ENCODE results near the gene C2orf80.
A peak's percentile ranks its signal among the peaks of the same experiment; 100 is the strongest.

The C2orf80 gene

GRCh38 chr2:208186893-208187292 is 2.9 kb downstream of the C2orf80 start:
- no peak for DNase-seq
- Histone ChIP-seq H3K79me1 (ENCODE audit: low read length) (no peaks in the 10 kb centered on the region), H3K27ac (ENCODE audit: low read depth, low read length) (no peak overlapping the region), H3K56ac (ENCODE audit: low read length) (no peak overlapping the region), H2AK5ac (ENCODE audit: low read length) (no peak overlapping the region), H3K36me3 (ENCODE audit: control insufficient read depth, insufficient read depth, low read length) (no peaks in the 10 kb centered on the region), H2BK120ac (ENCODE audit: low read depth, low read length) (no peak overlapping the region), H3K18ac (ENCODE audit: low read length) (peak overlapping the region; percentile 18), H3K9ac (ENCODE audit: low read length) (no peak overlapping the region), H3K4me1 (ENCODE audit: control insufficient read depth, low read depth, low read length) (peaks cover 5% of the 10 kb centered on the region), H3K23ac (ENCODE audit: low read length) (no peak overlapping the region), H3K27me3 (ENCODE audit: insufficient read depth, low read length, poor library complexity) (no peaks in the 10 kb centered on the region), H4K8ac (ENCODE audit: low read depth, low read length) (no peak overlapping the region), H4K5ac (ENCODE audit: low read length) (no peak overlapping the region), H3K4ac (ENCODE audit: low read depth, low read length) (no peak overlapping the region), H3K4me2 (ENCODE audit: low read length) (no peak overlapping the region), H2BK5ac (ENCODE audit: low read length) (no peak overlapping the region), H2BK15ac (replicated peaks; ENCODE audit: low read depth) (no peak overlapping the region), H3K79me2 (ENCODE audit: control insufficient read depth, insufficient read depth, low read length) (no peaks in the 10 kb centered on the region), H3K4me3 (ENCODE audit: low read length) (no peak overlapping the region)
- WGBS (ENCODE audit: extremely low coverage, insufficient coverage, low lambda C conversion rate): no CpG with 5 or more reads among the region's 2 CpGs

GRCh38 chr2:208186465-208186864 is 3.4 kb downstream of the C2orf80 start:
- Histone ChIP-seq H3K9ac (ENCODE audit: low read length) (no peak overlapping the region), H2BK120ac (ENCODE audit: low read depth, low read length) (no peak overlapping the region), H2BK5ac (ENCODE audit: low read length) (no peak overlapping the region), H3K4me3 (ENCODE audit: low read length) (no peak overlapping the region), H3K79me2 (ENCODE audit: control insufficient read depth, insufficient read depth, low read length) (no peaks in the 10 kb centered on the region), H4K8ac (ENCODE audit: low read depth, low read length) (no peak overlapping the region), H2AK5ac (ENCODE audit: low read length) (no peak overlapping the region), H3K4ac (ENCODE audit: low read depth, low read length) (no peak overlapping the region), H3K4me2 (ENCODE audit: low read length) (no peak overlapping the region), H2BK15ac (replicated peaks; ENCODE audit: low read depth) (no peak overlapping the region), H3K36me3 (ENCODE audit: control insufficient read depth, insufficient read depth, low read length) (no peaks in the 10 kb centered on the region), H4K5ac (ENCODE audit: low read length) (no peak overlapping the region), H3K27ac (ENCODE audit: low read depth, low read length) (no peak overlapping the region), H3K27me3 (ENCODE audit: insufficient read depth, low read length, poor library complexity) (no peaks in the 10 kb centered on the region), H3K56ac (ENCODE audit: low read length) (no peak overlapping the region), H3K23ac (ENCODE audit: low read length) (no peak overlapping the region), H3K79me1 (ENCODE audit: low read length) (no peaks in the 10 kb centered on the region), H3K4me1 (ENCODE audit: control insufficient read depth, low read depth, low read length) (peaks cover 5% of the 10 kb centered on the region), H3K18ac (ENCODE audit: low read length) (no peak overlapping the region)
- no CpG with 5 or more reads among the region's 5 CpGs for WGBS (ENCODE audit: extremely low coverage, insufficient coverage, low lambda C conversion rate)
- peak; percentile 26 for DNase-seq

- H3K79me1 ChIP-seq (ENCODE audit: low read length): no peaks in the 10 kb centered on the region
- peak overlapping the region; percentile 31 for H3K4me2 ChIP-seq (ENCODE audit: low read length)
- no peak overlapping the region for H2AK5ac ChIP-seq (ENCODE audit: low read length)
- no peak overlapping the region for H3K18ac ChIP-seq (ENCODE audit: low read length)
- H3K79me2 ChIP-seq (ENCODE audit: control insufficient read depth, insufficient read depth, low read length): no peaks in the 10 kb centered on the region
- H3K4me1 ChIP-seq (ENCODE audit: control insufficient read depth, low read depth, low read length): peaks cover 5% of the 10 kb centered on the region
- WGBS (ENCODE audit: extremely low coverage, insufficient coverage, low lambda C conversion rate): no CpG with 5 or more reads among the region's 12 CpGs
- peak overlapping the region; percentile 27 for H3K56ac ChIP-seq (ENCODE audit: low read length)
- no peak overlapping the region for H4K5ac ChIP-seq (ENCODE audit: low read length)
- H2BK5ac ChIP-seq (ENCODE audit: low read length): no peak overlapping the region
- peak overlapping the region; percentile 30 for H3K9ac ChIP-seq (ENCODE audit: low read length)
- H2BK15ac ChIP-seq (replicated peaks; ENCODE audit: low read depth): peak overlapping the region; percentile 76
- H2BK120ac ChIP-seq (ENCODE audit: low read depth, low read length): no peak overlapping the region
- no peaks in the 10 kb centered on the region for H3K27me3 ChIP-seq (ENCODE audit: insufficient read depth, low read length, poor library complexity)
- H3K27ac ChIP-seq (ENCODE audit: low read depth, low read length): no peak overlapping the region
- H3K23ac ChIP-seq (ENCODE audit: low read length): no peak overlapping the region
- no peak overlapping the region for H3K4me3 ChIP-seq (ENCODE audit: low read length)
- no peak overlapping the region for H4K8ac ChIP-seq (ENCODE audit: low read depth, low read length)
- no peaks in the 10 kb centered on the region for H3K36me3 ChIP-seq (ENCODE audit: control insufficient read depth, insufficient read depth, low read length)
- peak; percentile 16 for DNase-seq
- H3K4ac ChIP-seq (ENCODE audit: low read depth, low read length): no peak overlapping the region
Measured at GRCh38 chr2:208183972-208184705, 5.7 kb downstream of the C2orf80 start.

GRCh38 chr2:208183526-208183925 is 6.3 kb downstream of the C2orf80 start:
- Histone ChIP-seq H2BK120ac (ENCODE audit: low read depth, low read length) (no peak overlapping the region), H4K8ac (ENCODE audit: low read depth, low read length) (no peak overlapping the region), H2BK15ac (replicated peaks; ENCODE audit: low read depth) (peak overlapping the region; percentile 76), H3K79me1 (ENCODE audit: low read length) (no peaks in the 10 kb centered on the region), H4K5ac (ENCODE audit: low read length) (no peak overlapping the region), H3K4ac (ENCODE audit: low read depth, low read length) (peak overlapping the region; percentile 24), H3K4me1 (ENCODE audit: control insufficient read depth, low read depth, low read length) (peaks cover 5% of the 10 kb centered on the region), H3K23ac (ENCODE audit: low read length) (no peak overlapping the region), H3K27ac (ENCODE audit: low read depth, low read length) (no peak overlapping the region), H2AK5ac (ENCODE audit: low read length) (no peak overlapping the region), H3K9ac (ENCODE audit: low read length) (no peak overlapping the region), H3K4me2 (ENCODE audit: low read length) (no peak overlapping the region), H3K18ac (ENCODE audit: low read length) (peak overlapping the region; percentile 12), H3K36me3 (ENCODE audit: control insufficient read depth, insufficient read depth, low read length) (no peaks in the 10 kb centered on the region), H3K79me2 (ENCODE audit: control insufficient read depth, insufficient read depth, low read length) (no peaks in the 10 kb centered on the region), H3K56ac (ENCODE audit: low read length) (peak overlapping the region; percentile 68), H2BK5ac (ENCODE audit: low read length) (no peak overlapping the region), H3K27me3 (ENCODE audit: insufficient read depth, low read length, poor library complexity) (no peaks in the 10 kb centered on the region), H3K4me3 (ENCODE audit: low read length) (no peak overlapping the region)
- no CpG with 5 or more reads among the region's 7 CpGs for WGBS (ENCODE audit: extremely low coverage, insufficient coverage, low lambda C conversion rate)
- DNase-seq: peak; percentile 79

- no peak overlapping the region for H3K27ac ChIP-seq (ENCODE audit: low read depth, low read length)
- peak overlapping the region; percentile 32 for H2AK5ac ChIP-seq (ENCODE audit: low read length)
- no peak for DNase-seq
- H3K27me3 ChIP-seq (ENCODE audit: insufficient read depth, low read length, poor library complexity): no peaks in the 10 kb centered on the region
- H3K4me1 ChIP-seq (ENCODE audit: control insufficient read depth, low read depth, low read length): peaks cover 5% of the 10 kb centered on the region
- no peak overlapping the region for H2BK120ac ChIP-seq (ENCODE audit: low read depth, low read length)
- no peak overlapping the region for H3K18ac ChIP-seq (ENCODE audit: low read length)
- no peak overlapping the region for H3K23ac ChIP-seq (ENCODE audit: low read length)
- H4K5ac ChIP-seq (ENCODE audit: low read length): no peak overlapping the region
- no peak overlapping the region for H2BK15ac ChIP-seq (replicated peaks; ENCODE audit: low read depth)
- H3K9ac ChIP-seq (ENCODE audit: low read length): no peak overlapping the region
- no peak overlapping the region for H4K8ac ChIP-seq (ENCODE audit: low read depth, low read length)
- peak overlapping the region; percentile 5 for H3K56ac ChIP-seq (ENCODE audit: low read length)
- H3K4me2 ChIP-seq (ENCODE audit: low read length): no peak overlapping the region
- no peak overlapping the region for H3K4me3 ChIP-seq (ENCODE audit: low read length)
- no peaks in the 10 kb centered on the region for H3K36me3 ChIP-seq (ENCODE audit: control insufficient read depth, insufficient read depth, low read length)
- no peaks in the 10 kb centered on the region for H3K79me1 ChIP-seq (ENCODE audit: low read length)
- no CpG with 5 or more reads among the region's 3 CpGs for WGBS (ENCODE audit: extremely low coverage, insufficient coverage, low lambda C conversion rate)
- no peak overlapping the region for H3K4ac ChIP-seq (ENCODE audit: low read depth, low read length)
- H3K79me2 ChIP-seq (ENCODE audit: control insufficient read depth, insufficient read depth, low read length): no peaks in the 10 kb centered on the region
- H2BK5ac ChIP-seq (ENCODE audit: low read length): no peak overlapping the region
Measured at GRCh38 chr2:208182835-208183234, 7.0 kb downstream of the C2orf80 start.

Measured in mesendoderm (in vitro differentiated cells).